CD4-positive, alpha-beta T cell treated with Interleukin-12 subunit alpha and Interleukin-12 subunit beta, for 1 hour (primary cell): ENCODE results near the gene P2RY14.

Experiments
- DNase-seq: peaks from one replicate; pipeline ENCODE4 v3.0.0-alpha.2; 2020

P2RY14 gene

GRCh38 chr3:151278230-151278629 is at the start of gene P2RY14:
Gene P2RY14 (minus strand): TSS chr3:151278542. CDS start chr3:151214316, 64,226 bp downstream.
- DNase-seq, result no peak

- no peak for DNase-seq
Observed at GRCh38 chr3:151327571-151328198, 49.3 kb upstream of the P2RY14 start.

GRCh38 chr3:151322511-151322910 is 44.2 kb upstream of the P2RY14 start:
- no peak for DNase-seq

GRCh38 chr3:151321526-151321925 is 43.2 kb upstream of the P2RY14 start:
- DNase-seq, result no peak

- DNase-seq, result no peak
Observed at GRCh38 chr3:151320131-151320530, 41.8 kb upstream of the P2RY14 start.

- no peak for DNase-seq
Observed at GRCh38 chr3:151319628-151320027, 41.3 kb upstream of the P2RY14 start.

GRCh38 chr3:151318991-151319390 is 40.6 kb upstream of the P2RY14 start:
- DNase-seq, result no peak

- DNase-seq, result no peak
Observed at GRCh38 chr3:151318313-151318712, 40.0 kb upstream of the P2RY14 start.

GRCh38 chr3:151316267-151316991 is 38.1 kb upstream of the P2RY14 start, which contains the start of gene GPR87:
Gene GPR87 (minus strand): TSS chr3:151316820. CDS start chr3:151300100, 16,720 bp downstream.
- no peak for DNase-seq

- no peak for DNase-seq
Observed at GRCh38 chr3:151315846-151316245, 37.5 kb upstream of the P2RY14 start.

GRCh38 chr3:151315136-151315535 is 36.8 kb upstream of the P2RY14 start:
- no peak for DNase-seq

- no peak for DNase-seq
Observed at GRCh38 chr3:151314593-151314992, 36.3 kb upstream of the P2RY14 start.

GRCh38 chr3:151314137-151314536 is 35.8 kb upstream of the P2RY14 start:
- no peak for DNase-seq

GRCh38 chr3:151312972-151313371 is 34.6 kb upstream of the P2RY14 start:
- DNase-seq, result no peak

- no peak for DNase-seq
Observed at GRCh38 chr3:151309566-151309965, 31.2 kb upstream of the P2RY14 start.

GRCh38 chr3:151307583-151308488 is 29.5 kb upstream of the P2RY14 start:
- DNase-seq, result no peak

- no peak for DNase-seq
Observed at GRCh38 chr3:151307131-151307530, 28.8 kb upstream of the P2RY14 start.

- no peak for DNase-seq
Observed at GRCh38 chr3:151306168-151306810, 27.9 kb upstream of the P2RY14 start.

- no peak for DNase-seq
Observed at GRCh38 chr3:151305775-151306151, 27.4 kb upstream of the P2RY14 start.

GRCh38 chr3:151305060-151305774 is 26.9 kb upstream of the P2RY14 start:
- no peak for DNase-seq

- no peak for DNase-seq
Observed at GRCh38 chr3:151303751-151304150, 25.4 kb upstream of the P2RY14 start.

GRCh38 chr3:151301787-151302186 is 23.4 kb upstream of the P2RY14 start:
- no peak for DNase-seq
